SW 1271 (cell line): Measurements from ENCODE around the gene CALHM5.

Source experiments
- DNase-seq, 2 experiments: peaks; one replicate each; lab custom pipeline; 2025; lab: John Stamatoyannopoulos, UW

The CALHM5 gene

DNA sequence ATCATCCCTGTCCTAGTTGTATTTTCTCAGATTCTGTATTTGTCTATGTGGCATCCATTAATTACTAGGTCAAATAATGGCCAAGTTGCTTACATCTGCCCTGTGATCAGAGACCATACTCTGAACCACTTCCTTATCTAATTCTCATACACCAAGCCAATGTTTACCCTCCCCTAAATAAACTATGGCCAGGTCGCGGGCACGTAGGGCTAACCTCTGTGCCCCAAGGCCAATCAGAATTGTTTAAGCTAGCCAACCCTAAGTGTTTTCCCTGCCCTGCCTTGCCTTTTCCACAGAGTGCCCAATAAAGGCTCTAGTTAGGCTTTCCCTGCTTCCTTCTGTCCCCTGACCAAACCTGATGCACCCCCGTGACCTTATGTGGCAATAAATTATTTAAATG is 39.4 kb downstream of the CALHM5 start:
- no peak for DNase-seq

DNA sequence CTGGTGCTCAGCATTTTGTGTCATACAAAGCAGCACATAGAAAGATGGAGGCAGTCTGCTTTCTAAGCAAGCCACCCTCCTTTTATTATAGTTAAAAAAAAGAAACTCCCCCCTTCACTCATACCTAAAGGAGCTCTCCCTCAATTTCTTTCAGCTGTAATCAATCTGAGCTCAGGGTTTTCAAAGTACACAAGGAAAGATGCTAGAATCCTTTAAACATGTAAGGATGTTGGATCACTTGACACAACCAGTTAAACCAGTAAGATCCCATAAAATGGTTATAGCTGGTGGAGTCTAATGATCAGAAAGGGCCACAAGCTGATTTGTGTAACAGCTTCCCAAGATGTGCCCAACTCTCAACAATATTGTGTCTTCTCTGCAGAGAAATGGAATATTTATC is 42.0 kb downstream of the CALHM5 start, which contains the start of gene CALHM4:
Gene CALHM4, plus strand, starts transcription at position 301 of the 400 bp plus-strand sequence. Its CDS starts 43 bp downstream, at position 344.
- no peak for DNase-seq

DNA sequence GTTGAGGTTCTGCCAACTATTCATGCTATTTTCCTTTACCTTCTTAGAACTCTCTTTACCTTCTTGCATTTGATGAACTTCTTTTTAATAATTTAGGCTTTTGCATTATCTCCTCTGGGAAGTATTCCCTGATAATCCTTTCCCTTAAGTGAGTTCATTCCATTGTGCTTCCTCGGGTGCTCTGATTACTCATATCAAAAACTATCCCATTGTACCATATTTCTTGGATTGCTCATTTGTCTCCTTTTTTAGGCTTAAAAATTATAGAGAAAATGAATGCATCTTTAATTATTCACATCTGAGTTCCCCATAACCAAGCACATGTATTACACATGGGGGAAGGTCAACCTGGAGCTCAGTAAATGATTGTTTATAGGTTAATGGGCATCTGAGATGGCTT is 44.6 kb downstream of the CALHM5 start:
- DNase-seq = peak in 1 of 2 experiments; percentile 34

DNA sequence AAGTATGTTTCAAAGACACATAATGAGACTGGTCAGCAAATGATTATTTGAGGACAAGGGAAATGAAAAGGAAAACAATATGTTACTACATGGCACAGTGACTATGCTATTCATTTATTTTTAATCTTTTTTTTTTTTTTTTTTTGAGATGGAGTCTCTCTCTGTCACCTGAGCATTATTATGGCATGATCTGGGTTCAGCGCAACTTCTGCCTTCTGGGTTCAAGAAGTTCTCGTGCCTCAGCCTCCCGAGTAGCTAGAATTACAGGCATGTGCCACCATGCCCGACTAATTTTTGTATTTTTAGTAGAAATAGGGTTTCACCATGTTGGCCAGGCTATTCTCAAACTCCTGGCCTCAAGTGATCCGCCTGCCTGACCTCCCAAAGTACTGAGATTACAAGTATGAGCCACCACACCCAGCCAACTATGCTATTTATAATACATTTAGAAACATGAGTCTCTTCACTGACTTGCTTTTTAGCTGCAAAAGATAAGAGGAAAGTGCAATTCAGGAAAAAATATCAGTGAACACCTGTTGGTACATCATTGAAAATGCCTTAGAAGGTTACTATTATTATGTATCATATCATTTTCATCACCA is 45.5 kb downstream of the CALHM5 start:
- DNase-seq = no peak

DNA sequence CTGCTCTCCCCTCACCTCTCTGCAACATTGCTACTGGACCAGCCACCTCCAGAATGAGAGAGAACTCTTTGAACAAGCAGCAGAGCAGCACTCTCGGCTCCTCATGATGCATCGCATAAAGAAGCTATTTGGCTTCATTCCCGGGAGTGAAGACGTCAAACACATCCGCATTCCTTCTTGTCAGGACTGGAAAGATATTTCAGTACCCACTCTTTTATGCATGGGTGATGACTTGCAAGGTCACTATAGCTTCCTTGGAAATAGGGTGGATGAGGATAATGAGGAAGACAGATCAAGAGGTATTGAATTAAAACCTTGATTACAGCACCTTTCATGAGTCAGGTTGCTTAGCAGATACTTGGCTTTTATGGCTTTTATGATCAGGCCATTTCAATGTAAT is 46.5 kb downstream of the CALHM5 start:
- peak; percentile 75 to 85 for DNase-seq

DNA sequence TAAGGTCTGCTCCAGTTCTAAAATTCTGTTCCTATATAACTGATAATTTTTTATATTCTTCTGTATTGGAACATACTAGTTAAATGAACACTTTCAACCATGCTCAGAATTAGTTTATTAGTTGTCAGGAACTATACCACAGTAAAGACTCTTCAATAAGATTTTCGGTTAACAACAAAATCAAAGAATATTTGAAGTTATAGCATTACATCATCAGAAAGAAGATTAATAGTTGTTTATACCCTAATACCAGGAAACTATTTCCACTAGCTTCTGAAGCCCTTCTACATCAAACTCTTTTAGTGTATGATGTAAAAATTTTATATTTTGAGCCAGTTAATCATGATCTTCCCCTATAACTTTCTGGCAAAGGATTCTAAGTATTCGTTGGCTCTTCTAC is 48.7 kb downstream of the CALHM5 start:
- no peak for DNase-seq

DNA sequence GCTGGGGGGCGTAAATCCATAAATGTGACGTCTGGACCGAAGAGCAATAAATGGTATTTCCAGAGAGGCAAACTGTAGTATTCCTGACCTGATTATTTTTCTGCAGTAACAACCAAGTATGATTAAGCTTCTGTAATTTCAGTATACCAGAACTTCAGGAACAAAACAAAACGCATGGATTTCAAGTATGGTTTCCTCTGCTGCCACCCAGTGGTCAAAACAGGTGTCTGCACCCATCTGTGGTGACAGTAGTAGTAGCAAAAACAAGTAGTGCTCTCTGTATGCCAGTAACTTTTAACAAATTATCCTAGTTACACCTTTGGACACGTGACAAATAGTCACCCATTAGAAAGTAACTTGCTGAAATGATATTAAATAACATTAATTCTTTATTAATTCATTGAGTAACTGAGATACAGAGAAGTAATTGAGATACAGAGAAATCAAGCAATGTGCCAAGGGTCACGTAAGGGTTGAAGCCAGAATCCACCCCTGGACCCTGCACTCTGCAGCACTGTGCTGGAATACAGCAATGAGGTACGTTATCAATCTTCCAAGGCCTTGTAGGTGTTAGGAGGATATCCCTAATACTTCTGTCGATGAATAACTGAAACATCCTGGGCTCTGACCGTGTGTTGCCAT is 50.1 kb downstream of the CALHM5 start:
- DNase-seq = peak in 1 of 2 experiments; percentile 61

DNA sequence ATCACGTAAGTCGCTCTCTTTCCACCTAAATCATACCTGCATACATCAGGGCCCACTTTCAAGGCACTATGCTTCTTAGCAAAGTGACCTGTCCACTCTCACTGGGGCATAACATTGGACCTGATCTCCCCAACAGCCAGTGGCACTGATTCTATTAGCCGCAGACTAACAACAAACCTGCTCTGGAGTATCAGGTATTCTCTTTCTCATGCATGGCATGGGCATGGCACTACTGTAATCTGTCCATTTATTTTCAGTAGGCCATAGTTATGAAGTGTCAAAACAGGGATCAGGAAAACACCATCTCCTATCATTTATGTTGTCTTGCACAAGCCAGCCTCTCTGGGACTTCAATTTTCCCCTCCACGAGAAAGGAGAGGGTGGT is 50.6 kb downstream of the CALHM5 start:
- DNase-seq = no peak

DNA sequence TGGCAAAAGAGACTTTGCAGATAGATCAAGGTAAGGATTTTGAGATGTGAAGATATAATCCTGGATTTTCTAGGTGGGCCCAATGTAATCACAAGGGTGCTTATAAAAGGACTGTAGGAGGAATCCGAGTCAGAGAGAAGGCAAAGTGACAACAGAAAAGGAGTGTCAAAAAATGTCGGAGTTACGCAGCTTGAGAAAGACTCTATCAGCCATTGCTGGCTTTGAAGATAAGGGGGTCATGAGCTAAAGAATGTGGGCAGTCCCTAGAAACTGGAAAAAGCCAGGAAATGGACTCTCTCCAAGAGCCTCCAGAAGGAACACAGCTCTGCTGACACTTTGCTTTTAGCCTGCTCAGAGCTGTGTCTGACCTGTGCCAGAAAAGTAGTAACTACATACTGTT is 51.2 kb downstream of the CALHM5 start:
- DNase-seq = no peak

DNA sequence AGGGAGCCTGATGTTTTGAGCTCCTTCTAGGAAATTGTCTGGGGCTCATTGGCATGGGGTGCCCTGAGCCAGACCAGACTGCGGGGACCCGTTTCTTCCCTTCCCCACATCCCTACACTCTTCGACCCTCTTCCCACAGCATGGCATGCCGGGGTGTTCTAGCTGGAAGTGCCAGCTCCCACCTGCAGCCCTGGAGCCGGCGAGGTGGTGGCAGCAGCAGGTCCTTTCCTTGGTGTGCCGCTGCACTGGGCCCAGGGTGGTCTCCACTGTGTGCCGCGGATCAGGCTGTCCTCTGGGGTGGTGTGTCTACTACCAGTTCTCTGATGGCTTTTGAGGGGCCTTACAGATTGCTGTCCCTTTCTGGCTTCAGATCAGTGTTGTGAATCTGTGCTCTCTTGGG is 52.4 kb downstream of the CALHM5 start:
- no peak for DNase-seq

DNA sequence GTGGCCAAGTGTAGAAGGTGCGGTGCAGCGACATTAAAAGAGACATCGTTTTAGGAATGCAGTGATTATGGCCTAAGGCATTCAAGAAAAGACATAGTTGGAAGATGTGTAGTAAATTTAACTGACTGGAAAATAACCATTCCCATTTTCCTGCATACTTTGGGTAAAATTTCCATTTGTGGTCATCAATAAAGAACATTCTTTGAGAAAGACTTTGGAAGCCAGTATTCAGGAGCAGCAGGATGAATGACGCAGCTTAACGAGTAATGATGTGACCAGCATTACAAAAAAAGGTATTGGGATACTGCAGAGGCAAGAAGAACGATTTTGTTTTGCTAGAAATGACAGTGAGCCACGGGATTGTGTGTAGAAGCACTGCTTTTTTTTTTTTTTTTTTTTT is 52.9 kb downstream of the CALHM5 start:
- DNase-seq = no peak

DNA sequence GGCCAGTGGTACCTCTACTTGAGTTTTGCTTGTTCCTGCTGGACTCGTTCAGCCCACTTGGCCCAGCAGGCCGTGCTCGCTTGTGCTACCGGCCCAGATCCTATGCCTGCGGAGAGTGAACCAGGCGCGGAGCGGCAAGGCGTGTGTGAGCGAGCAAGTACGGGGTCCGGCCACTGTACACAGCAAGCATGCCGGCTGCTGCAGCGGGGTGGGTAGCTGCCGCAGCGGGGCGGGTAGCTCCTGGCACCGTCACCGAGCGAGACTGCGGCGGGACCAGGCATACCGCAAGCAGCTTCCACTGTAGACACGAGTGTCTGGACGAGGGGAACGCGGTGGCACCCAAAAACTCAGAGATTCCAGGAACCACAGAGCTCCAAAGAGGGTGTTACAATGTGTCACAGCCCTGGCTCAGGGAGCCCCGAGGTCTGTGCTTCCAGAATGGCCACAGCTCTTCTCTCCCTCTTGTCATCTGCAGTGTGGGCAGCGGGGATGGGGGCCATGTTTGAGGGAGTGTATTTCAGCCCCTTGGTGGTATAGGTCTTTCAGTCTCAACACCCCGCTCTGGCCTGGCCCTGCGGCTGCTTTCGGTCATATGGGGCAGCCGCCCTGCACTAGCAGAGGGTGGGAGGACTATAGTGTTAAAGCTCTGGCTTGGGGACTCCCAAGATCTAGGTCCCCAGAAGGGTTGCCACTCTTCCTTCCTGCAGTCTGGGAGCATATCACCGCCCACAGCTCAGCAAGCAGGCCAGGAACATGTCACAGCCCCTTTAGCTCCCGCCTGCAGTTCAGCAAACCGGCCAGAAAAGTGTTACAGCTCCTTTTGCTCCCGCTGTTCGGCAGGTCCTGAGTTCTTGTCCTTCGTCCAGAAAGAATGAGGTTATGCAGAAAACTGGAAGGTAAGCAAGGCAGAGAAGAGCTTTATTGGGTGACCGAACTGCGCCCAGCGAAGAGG is 53.8 kb downstream of the CALHM5 start:
- no peak for DNase-seq

DNA sequence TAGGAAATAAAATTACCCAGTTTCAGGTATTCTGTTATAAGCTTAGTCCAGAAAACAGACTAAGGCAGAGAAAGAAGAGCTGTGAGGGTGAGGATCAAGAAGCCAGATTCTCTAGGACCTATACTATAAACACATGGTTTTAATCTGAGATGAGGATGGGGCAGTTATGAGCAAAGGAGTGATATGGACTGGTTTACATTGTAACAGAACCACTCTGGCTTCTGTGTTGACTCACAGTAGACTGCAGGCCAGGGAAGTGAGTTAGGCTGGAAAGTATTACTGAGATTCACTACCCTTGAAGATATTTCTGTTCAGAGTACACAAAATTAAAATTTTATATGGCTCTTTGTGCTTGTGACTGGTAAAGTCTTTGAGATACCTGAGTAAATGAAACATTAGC is 56.7 kb downstream of the CALHM5 start:
- DNase-seq = no peak

DNA sequence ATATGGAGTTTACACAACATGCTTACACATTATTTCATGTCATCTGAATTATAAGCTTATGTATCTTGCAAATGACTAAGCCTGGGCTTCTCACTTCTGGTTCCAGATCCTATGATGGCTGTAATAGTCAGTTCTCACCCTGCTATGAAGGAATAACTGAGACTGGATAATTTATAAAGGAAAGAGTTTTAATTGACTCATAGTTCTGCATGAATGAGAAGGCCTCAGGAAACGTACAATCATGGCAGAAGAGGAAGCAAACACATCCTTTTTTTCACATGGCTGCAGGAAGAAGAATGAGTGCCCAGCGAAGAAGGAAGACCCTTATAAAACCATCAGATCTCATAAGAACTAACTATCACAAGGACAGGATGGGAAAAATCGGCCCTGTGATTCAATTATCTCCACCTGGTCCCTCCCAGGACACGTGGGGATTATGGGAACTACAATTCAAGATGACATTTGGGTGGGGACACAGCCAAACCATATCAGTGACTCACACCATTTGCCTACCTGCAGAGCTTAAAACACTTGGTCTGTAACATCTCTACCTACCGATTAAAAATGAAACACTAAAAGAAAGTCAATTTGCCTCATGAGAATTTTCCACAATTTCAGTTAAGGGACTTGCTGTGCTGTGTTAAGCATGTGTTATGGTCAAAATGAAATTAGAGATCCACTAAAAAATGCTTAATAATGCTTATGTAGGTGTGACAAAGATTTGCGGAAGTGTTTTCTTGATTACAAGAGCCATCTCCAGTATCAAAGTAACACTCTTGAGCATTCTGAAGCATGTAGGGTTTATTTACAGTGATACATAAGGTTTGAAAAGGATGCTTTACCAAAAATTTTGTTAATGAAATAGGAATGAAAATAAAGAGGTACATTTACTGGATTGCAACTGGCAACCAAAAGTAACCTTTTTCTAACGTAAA is 57.6 kb downstream of the CALHM5 start:
- no peak for DNase-seq

DNA sequence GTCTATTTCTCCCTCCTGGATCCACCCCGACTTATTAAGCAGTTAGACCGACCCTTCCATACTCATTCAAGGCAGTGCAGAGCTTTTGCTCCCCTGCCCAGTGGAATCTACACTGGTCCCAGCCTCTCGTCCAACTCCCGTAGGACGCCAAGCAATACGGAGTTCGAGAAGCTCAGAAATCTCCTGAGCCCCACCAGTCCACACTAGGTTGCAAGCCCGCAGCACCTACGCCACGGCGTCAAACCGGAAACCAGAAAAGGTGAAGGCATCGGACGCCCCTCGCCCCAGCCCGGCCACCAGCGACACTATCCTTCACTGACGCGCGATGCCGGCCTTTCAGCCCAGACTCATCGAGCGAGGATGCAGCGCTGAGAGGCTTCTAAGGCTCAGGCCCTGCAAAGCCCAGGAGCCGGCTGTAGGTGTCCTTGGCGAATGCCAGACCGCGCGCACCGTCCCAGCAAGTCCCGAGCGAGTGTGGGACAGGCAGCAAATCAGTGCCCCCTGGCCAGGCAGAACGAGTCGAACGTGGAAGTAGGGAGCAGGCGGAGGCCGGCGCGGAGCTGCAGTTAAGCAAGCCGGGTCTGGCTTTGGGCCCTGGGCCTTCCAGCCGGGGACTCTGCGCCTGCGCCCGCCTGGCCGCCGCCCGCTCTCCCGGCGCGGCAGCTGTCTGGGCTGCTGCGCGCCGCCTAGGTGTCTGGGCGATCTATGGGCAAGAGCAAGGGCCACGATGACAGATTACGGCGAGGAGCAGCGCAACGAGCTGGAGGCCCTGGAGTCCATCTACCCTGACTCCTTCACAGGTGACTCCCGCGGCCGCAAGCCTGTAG is 59.6 kb downstream of the CALHM5 start, which contains the start of gene RWDD1:
Gene RWDD1, plus strand, starts transcription at position 649 of the 827 bp plus-strand sequence. Its CDS starts 79 bp downstream, at position 728.
- peak; percentile 93 to 98 for DNase-seq

DNA sequence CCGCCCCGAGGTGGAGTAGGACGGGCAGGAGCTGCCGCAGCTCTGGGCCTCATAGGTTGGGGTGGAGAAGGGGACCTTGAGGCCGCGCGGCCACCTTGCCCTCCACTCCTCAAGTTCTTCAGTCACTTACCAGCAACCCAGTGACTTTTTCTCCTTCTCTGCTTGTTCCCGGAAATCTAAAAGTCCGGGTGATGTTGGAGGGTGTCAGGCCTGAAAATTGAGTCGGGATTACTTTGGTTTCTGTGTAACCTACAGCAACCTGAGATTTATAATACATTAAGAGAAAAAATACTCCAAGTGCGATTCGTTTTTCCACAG is 60.2 kb downstream of the CALHM5 start:
- DNase-seq = no peak

DNA sequence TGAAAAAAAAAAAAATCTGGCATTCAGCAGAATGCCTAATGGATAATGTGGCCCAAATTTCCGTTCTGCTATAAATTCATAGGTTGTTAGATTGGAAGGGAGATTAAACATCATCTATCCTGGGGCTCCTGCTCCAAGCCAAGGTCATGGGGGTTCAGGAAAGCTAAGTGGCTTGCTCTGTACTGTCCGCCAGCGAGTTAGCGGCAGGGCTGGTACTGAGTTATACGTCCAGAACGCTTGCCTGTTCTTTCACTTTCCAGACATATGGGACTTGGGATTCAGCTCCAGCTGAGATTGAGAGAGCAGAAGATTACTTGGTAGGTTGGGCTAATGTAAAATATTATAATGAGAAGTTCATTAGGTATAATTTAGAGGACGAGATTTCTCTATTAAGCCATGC is 60.7 kb downstream of the CALHM5 start:
- no peak for DNase-seq
